Stimulated activated CD8-positive, alpha-beta memory T cell treated with anti-CD3 and anti-CD28 coated beads, Interleukin-7, amount 100 ng/mL, for 4 hours (primary cell): Measurements from ENCODE around the gene DIP2C.
"Not testable (repeated sequence)": the region's sequence is repeated elsewhere in the genome, so short reads cannot be mapped to it uniquely, and the experiment has no call there.

Source experiments
- DNase-seq, 2 donors: peaks; one replicate each; pipeline ENCODE4 v3.0.0-alpha.2; 2020; ENCODE audit warnings: low read depth in 2 of 2

DIP2C gene

DNA sequence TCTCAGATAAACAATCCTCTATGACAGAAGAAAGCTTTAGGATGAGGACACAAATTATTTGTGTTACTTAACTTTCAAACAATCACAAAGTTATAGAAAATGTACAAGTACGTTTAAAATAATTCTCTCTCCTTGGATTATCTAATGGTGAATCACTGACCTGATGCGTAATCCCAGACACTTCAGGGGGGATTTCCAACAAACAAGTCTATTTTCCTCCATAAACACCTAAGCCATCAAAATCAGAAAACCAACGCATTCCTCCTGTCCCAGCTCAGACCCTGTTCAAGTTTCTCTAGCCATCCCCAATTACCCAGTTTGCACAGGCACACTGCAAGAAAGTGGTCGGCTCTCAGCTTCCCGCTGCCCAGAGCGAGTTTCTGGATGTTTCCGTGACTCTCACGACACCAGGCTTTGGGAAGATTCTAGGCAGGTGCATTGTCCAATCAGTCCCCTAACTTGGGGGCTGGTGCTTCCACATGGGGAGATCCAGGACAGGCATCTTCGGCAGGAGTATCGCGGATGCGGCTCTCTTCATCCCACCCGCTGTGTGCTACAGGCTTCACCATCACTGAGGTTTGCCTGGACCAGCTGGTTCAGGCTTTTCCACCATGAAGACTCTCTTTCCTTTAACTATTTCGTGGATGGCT is 354.2 kb downstream of the DIP2C start:
- no peak for DNase-seq

DNA sequence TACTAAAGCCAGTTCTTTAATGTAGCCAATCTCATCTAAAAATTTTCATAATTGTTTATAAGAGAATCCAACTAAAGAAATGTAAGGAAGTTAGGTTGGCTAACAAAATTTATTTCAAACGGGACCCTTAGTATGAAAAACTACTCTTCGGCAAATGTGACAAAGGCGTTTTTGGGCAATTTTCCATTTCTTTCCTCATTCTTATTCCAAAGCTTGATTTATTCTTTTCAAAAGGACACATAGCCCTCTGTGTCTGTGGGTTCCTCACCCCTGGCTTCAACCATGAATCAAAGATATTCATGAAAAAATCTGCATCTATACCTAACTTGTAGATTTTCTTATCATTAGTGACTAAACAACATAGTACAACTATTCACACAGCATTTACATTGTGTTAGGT is 358.3 kb downstream of the DIP2C start:
- DNase-seq, result no peak

DNA sequence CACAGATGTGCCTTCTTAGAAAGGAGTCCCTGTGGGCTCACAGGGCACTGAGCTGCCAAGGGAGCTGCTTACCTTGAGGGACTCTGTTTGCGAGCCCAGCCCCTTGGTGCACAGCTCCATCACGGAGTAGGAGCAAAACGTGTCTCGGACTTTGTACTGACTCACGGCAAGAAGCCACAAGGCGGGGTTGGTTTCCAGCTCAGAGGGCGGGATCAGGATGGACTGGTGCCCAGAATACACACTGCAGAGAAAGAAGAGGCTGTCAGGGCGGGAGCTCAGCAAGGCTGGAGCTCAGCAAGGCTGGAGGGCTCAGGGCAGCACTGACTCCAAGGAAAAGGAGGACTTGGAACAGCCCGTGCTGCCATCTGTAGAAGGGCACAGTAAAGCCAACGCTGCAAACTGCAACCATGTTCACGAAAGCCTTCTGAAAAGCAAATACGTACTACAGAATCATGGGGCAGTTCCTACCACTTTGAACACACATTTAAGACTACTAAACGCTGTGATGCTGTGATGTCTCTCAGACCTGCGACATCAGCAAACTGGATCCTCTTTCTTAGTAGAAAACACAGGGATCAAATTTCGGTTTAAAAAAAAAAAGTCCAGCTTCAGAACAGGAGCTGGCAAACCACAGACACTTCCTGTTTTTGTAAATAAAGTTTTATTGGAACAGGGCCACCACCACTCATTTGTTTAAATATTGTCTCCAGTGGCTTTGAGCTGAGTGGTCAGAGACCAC is 359.9 kb downstream of the DIP2C start:
- no peak for DNase-seq

DNA sequence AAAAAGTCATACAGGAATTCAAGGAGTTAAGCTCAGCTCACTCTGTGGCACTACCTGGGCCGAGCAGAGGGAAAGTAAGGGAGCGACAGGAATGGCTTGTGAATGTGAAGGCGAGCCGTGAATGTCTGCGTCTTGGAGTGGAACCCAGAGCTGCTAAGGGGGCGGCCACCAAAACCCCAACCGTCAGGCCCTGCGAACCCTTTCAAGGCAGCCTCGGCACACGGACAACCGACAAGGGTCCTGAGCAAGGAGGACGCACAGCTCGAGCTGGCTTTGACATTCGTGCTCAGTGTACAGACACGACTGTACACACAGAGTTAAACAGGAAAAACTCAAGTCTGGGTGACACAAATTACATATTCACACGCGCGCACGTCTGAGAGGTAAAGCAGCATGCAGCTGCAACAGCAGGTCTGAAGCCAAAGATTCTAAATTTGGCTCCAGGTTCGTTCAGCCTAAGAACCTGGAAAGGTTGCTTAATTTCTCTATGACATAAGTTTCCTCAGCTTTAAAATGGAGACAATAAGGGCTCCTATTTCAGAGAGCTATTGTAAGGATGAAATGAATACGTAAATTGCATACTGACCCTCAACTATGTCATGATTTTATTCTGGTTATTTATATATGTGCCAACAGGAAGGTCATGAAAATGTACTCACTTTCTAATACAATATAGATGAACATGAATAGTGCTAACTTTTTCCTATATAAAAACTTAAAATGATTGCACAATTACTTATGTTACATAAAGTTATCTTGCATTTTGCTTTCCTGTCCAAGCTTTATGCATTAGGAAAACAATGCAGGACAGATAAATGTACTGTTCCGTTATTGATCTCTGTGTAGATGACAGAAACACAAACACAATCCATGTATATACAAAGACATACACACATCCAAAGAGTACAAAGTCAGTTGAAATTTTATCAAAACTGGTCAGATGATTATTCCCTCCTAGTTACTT is 361.3 kb downstream of the DIP2C start:
- no peak for DNase-seq

DNA sequence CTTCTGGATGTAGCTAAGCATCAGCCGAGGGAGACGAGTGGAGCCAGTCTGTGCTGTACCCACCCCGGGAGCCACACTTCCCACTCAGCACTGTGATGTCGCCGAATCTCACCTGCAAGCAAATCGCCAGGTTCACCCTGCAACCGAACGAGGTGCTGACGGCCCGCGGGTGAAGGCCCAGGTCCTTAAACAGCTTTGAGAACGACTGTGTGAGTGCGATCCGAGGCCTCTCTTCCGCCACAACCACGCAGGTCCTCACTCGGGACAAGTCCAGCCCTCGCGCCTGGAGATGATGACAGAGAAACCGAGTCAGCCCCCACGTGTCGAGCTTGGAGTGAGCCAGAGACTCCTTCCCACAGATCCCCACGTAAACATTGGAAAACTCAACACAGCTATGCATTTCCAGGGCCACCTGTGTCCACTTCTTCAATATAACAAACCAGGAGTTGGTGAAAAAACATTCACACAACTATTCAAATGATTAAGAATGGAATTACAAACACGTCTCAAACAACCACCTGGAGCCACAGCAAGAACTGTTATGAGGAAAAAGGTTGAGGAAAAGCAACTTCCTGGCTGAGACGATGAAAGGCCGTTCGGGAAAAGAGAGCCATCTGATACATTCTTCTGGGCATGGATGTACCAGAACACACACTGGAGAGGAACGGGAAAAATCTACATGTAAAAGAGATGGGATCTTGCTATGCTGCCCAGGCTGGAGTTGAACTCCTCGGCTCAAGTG is 362.4 kb downstream of the DIP2C start:
- DNase-seq, result no peak

DNA sequence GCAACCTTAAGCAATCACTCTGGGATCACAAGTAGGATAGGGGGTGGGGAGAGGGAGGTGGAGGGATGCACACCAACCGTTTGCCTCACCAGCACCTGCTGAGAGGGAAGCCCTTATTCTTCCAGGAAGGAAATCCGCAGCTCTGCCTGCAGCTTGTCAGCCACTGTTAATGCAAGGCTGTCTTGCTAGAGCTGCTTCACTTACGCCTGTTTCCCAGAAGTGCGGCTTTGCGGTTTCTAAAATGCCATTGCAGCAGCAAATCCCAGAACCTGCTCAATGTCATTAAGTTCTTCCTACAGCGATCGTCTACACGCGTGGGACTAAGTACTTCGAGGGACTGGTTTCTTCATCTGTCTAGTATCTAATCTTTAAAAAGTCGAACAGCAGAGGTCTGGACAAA is 363.1 kb downstream of the DIP2C start:
- DNase-seq, result no peak

DNA sequence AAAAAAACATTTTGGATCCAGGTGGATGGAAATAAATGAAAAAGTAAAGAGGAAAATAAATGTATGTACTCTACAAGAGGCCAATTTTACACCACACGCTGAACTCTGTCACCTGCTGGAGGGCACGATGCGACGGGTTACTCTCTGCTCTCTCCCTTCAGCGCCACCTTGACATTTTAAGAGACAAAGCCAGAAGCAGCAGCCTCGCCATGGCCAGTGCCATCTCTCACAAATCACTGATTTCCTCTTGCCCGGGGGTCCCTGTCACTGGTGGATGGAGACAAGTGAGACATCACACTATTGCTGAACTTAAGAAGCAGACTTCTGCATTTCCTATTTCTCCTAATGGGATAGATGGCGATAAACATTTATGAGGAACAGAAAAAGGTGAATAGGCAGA is 364.2 kb downstream of the DIP2C start:
- DNase-seq, result no peak

DNA sequence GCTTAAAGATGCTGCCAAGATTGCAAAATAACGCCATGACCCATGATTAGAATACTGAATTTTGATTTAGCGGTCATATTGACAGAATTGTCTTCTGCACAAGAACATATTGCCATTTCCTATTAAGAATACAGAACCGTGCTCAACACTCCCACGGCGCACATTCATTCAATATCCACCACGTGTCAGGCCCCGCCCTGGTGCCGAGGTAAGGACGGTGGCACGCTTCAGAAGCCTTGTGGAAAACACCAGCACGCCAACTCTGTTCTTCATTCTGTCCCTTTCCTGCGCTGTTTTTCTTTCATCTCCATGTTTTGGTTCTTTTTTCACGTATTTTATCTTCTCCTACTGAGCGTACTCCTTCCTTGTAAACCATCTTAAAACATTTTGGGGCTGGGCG is 364.9 kb downstream of the DIP2C start:
- no peak for DNase-seq

DNA sequence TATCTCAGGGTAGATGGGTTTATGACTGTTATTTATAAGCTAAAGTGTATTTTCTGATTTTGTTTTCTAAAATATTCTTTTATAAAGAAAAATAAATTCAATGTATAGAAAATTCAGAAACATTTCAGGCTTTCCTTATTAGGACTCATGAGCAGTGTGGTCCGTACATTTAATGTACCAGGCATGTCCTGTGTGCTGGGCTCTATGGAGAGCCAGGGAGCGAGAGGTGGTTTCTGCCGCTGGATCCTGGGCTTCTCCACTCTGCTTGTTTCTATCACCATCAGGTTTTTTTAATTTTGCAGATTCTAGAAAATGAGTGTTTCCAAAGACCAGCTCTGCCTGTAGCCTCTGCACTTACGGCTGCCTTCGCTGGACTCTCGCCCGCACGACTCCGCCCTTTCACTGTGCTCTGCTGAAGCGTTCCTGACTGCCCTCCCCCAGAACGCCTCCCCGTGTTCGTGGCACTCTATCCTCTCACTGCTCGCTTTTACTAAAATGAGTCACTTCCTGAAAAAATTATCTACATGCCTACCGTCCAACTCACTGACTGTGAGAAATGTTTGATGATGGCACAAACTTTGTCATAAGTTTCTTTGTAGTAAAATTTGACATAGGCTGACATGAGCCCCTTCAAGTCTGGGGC is 365.7 kb downstream of the DIP2C start:
- DNase-seq, result peak; percentile 22 to 43

DNA sequence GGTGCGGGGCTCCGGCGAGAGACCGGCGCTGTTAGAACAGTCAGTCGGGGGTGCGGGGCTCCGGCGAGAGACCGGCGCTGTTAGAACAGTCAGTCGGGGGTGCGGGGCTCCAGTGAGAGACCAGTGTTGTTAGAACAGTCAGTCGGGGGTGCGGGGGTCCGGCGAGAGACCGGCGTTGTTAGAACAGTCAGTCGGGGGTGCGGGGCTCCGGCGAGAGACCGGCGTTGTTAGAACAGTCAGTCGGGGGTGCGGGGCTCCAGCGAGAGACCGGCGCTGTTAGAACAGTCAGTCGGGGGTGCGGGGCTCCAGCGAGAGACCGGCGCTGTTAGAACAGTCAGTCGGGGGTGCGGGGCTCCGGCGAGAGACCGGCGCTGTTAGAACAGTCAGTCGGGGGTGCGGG is 366.4 kb downstream of the DIP2C start:
- not testable (repeated sequence) for DNase-seq

DNA sequence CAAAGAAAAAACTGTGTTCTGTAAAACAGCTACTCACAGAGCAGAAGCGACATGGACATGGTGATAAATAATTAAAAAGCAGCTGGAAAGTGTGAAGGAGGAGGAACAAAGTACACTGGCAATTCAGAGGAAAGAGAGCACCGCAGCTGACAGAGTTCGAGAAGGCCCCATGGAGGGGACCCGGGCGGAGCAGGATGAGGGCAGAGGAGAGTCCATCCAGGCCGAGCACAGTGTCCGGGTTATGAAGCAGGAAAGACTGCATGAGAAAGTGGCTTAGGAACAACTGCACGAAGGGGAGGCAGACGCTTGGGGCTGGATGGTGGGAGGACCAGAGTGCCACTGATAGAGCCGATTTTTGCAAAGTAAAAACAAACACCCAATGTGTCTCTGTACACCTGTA is 368.7 kb downstream of the DIP2C start:
- no peak for DNase-seq

DNA sequence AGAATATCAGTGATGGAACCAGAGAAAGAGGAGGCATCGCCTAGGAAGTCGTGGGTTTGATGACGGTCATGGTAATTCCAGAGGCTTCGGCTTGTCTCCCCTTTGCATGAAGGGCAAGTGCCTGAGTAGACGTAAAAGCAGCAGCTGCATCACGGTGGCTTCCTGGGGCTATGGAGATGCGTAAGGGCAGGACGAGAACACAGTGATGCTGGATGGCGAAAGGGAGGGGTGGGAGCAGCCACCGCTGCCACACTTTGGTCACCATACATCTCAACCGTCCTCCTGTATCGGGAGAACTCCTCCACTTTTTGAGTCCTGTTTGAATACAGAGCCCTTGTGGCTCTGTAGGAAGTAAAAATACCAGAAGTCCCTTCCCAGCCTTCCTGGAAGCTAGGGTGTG is 371.5 kb downstream of the DIP2C start:
- no peak for DNase-seq

DNA sequence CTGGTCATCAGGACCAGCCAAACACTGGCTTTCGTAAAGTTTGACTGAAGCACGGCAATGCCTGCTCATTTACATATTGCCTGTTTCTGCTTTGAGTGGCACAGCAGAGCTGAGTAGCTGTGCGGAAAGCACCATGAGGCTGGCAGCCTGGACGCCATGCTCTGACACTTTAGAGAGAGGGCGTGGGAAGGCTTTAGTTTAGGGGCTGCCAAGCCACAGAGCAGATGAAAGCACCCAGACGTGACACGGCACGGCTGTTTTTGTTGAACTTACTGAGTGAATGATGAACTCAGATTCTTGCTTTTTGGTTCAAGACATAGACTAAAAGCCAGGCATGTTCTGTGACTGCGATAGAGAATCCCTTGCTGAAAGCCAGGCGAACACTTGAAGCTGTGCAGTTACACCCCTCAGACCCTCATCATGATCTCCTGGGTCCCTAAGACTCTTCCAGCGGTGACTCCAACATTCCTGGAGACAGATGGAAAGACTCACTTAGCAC is 372.1 kb downstream of the DIP2C start:
- peak in 1 of 2 donors; percentile 35 for DNase-seq

DNA sequence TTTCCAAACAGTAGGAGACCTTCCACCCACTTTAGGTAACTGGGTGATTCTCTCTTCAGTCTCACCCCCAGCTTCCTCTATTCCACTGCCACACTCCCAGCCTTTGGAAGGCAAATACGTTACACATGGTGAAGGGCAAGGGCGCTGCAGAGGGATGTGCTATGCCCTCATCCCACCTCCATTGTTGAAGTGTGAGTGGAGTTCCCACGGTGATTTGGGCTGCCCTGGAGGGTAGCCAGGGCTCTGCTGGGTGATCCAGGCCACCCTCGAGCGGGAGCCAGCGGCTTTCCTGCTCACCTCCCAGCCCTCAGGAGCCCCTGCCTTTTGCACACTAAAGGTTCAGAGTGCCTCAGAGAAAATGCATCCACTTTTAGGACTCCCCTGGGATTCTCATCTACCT is 373.1 kb downstream of the DIP2C start:
- DNase-seq, result no peak

DNA sequence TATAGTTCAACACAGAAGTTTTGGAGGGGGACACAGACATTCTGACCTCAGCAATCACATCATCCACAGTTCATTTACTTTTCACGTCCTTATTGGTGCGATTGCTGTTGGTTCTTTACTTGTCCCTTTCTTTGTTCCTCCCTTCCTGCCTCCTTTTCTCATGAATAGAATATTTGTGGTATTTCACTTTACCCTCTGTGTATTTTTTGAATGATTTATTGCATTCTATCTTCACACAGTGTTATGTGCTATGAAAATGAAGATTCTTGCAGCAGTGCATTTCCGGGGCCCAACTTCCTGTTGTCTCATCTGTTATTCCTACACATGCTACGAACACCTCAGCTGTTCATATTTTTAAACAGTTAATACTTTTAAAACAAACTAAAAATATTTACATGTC is 374.6 kb downstream of the DIP2C start:
- DNase-seq, result no peak

DNA sequence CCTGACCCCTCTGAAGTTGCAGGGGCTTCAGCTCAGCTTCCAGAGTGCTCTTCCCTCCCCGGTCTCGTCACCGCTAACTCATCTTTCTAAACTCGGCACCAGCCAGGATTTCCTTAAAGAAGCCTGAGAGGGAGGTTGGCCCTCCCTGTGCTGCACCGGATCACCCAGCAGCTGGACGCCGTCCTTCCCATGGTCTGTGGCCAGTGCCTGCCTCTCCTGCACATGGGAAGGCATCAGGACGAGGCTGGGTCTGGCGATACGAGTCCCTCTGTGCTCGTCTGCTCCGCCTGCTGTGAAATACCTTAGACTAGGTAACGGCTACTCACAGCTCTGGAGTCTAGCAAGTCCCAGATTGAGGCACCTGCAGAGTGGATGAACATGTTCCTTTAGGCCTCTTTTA is 375.1 kb downstream of the DIP2C start:
- no peak for DNase-seq

DNA sequence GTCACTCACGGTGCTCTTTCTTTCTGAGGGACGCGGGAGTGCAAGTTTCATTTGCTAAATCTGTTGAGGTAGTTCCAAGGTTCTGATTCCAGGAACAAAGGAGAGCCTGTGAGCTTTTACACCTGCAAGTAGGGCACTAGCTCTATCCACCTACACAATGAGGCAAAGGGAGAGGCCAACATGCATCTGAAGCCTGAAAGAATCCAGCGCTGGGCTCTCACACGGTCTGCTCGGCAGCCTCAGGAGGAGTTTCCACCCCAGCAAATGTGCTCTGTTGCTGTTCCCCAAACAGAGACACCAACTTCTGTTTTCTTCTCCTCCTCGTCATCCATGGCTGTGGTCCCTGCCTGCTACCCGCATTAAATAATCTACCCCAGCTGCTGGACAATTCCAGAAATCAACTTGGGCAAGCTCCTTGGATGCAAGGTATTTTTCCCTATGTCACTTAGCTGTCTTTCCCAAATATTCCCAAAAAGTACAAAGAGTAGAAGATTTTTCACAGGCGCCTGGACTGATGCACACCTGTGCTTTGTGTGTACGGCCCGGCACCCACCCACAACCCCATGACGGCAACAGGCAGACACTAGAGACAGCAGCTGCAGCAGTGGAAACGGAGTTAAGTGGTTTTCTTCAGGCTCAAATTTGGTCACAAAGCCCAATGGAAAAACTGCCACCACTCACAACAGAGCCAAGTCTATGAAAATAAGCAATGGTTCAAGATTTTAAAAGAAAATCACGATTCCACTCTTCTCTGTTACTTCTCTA is 377.4 kb downstream of the DIP2C start:
- DNase-seq, result no peak

DNA sequence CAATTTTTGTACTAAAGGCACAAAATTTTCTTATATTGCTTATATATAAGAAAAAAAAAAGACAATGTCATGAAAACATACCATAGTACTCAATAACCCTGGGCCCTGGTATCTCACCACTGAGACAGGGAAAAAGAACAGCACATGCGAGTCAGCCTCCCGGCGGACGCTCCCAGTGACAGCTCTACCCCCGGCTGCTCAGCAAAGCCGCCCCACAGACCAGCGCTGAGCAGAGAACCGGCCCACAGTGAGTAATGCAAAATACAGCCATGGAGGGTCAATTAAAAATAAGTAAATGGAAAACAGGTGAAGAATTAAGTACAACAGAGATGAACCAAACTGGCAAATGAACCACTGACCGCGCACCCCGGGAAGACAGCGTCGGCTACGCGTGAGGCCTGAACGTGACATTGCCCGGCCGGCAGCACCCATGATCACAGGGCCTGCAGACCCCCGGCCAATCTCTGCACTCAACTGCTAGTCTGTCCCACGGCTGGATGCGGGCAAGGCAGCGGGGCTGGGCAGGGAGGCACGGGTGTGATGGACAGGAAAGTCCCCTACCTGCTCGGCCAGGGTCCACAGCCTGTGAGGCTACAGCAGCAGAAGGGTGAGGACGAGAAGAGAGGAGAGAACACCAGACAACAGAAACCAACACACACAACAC is 378.4 kb downstream of the DIP2C start:
- DNase-seq, result no peak

DNA sequence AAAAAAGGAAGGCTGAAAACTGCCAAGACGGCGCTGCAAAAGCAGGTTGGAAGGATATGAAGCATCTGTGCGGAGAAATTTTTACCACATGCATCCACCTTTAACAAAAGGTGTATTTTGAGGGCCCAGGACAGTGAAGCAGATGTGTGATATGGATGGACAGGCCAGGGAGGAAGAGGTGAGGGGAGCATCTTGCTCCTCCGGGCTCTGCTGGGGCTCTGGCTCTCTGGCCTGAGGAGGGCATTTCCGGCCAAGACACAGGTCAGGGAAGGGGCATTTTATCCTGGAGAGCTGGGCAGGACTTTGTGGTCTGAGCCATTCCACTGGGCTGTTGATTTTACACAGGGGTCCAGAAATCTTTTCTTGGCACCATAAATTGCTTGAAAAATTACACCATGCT is 379.1 kb downstream of the DIP2C start:
- no peak for DNase-seq

DNA sequence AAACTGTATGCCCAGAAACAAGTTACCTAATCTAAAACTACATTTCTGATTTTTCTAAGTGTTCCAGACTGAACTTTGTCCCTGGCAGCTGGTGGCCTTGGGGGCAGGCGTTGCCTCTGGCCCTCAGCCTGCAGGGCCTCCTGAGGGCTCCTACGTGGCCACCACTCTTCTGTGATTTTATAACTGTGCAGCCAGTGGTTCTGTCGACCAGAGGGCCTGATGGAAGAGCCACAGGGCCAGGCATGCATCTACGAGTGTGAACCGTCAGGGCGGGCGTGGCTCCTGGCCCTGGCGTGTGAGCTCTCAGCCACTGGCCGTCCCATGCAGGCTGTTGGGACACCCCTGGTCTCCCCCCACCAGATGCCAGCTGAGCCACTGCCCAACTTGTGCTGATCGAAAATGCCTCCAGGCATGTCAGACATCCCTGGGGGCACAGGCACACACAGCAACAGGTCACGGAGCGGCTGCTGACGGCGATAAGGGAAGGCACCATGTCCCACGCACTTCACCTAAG is 380.8 kb downstream of the DIP2C start:
- no peak for DNase-seq
